ENCODE measurements around the gene CAPZB.

The CAPZB gene

DNA sequence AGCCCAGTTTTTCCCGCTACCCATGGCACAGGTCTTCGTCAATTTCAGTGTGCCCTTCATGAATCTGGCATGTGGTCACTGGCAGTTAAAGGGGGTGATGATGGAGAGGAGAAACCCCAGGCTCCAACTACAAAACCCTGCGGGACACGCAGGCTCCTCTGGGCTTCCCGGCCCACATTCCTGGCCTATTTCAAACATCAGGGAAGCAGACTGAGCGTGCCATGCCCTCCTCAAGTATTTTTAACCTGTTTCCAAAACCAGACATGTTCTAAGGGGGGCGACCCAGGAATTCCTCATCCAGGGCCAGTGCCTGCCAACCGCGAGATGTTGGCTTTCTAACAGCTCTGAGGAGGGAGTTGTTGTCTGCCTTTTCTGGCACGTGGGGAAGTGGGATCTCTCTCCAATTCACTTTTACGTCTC is 85.1 kb downstream of the CAPZB start:
- H3K36me3 ChIP-seq (ENCODE audit: control insufficient read depth, insufficient read depth, low read length), result no peaks in the 10 kb centered on the region
- no peak overlapping the region for H3K27ac ChIP-seq (ENCODE audit: insufficient read depth, low read depth, low read length, poor library complexity, severe bottlenecking)
- 86 to 95% methylated on average over 11 of the region's 11 CpGs for WGBS, 2 experiments
- H3K9me3 ChIP-seq (ENCODE audit: control insufficient read depth, low read length), result no peaks in the 10 kb centered on the region
- no peaks in the 10 kb centered on the region for H3K27me3 ChIP-seq (ENCODE audit: control insufficient read depth, insufficient read depth, low read length, poor library complexity, severe bottlenecking)
- no peak overlapping the region for H3K4me3 ChIP-seq (ENCODE audit: insufficient read depth, low read depth, low read length)
- H3K4me1 ChIP-seq (ENCODE audit: control insufficient read depth, insufficient read depth, low read length), result peaks cover 60% of the 10 kb centered on the region

DNA sequence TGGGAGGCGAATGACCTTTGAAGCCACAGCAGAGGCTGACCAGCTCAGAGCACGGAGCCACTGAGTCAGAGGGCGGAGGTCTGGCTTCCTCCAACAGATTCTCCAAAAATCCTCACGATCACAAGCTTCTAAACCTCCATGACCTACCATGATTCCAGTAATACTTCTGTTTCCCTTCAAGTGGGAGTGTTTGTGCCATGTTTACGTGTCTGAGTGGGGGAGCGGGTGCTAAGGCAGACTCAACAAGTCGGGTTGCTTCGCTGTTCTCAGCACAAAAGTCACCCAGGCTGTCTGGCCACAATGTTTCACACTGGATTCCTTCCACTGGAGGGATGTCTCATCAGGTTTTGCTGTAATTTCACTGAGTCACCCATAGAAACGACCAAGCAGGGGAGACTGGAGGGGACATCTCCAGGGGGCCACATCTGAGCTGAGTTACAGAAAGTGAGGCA is 87.0 kb downstream of the CAPZB start:
- Histone ChIP-seq H3K27ac (ENCODE audit: insufficient read depth, low read depth, low read length, poor library complexity, severe bottlenecking) (no peak overlapping the region), H3K27me3 (ENCODE audit: control insufficient read depth, insufficient read depth, low read length, poor library complexity, severe bottlenecking) (no peaks in the 10 kb centered on the region), H3K4me1 (ENCODE audit: control insufficient read depth, insufficient read depth, low read length) (peaks cover 50% of the 10 kb centered on the region), H3K36me3 (ENCODE audit: control insufficient read depth, insufficient read depth, low read length) (no peaks in the 10 kb centered on the region), H3K9me3 (ENCODE audit: control insufficient read depth, low read length) (no peaks in the 10 kb centered on the region), H3K4me3 (ENCODE audit: insufficient read depth, low read depth, low read length) (no peak overlapping the region)
- WGBS, 2 experiments, result 89 to 93% methylated on average over 9 of the region's 9 CpGs

DNA sequence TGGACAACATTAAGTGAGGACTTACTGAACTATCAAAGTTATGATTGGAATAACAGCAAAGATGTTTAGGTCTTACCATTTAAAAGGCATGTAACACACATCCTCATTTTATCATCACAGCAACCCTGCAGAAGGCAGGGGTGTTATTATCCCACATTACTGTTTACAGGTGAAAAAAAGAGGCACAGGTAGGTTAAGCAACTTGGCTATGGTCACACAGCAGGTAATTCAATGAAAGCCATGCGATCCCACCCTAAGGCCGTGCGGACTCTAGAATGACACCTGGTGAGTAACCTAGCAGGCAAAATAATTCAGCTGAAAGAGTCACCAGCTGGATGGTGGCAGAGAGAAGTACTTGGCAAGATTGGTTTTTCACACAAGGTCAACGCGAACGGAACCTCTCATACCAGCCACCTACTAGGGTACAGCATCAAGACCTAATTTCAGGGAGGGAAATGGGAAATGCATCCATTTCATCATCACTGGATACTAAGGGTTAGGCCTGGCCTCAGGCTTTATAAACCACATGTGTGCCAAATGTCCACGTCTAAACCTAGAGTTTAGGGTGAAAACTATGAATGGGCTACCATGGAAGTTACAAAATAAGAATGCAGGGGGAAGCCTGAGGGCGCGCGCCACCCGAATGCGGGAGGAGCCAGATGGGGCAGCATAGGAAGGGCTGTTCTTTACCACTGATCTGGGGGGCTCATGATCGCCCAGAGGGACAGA is 88.0 kb downstream of the CAPZB start:
- Histone ChIP-seq H3K27me3 (ENCODE audit: control insufficient read depth, insufficient read depth, low read length, poor library complexity, severe bottlenecking) (no peaks in the 10 kb centered on the region), H3K4me3 (ENCODE audit: insufficient read depth, low read depth, low read length) (no peak overlapping the region), H3K27ac (ENCODE audit: insufficient read depth, low read depth, low read length, poor library complexity, severe bottlenecking) (no peak overlapping the region), H3K4me1 (ENCODE audit: control insufficient read depth, insufficient read depth, low read length) (peaks cover 45% of the 10 kb centered on the region), H3K9me3 (ENCODE audit: control insufficient read depth, low read length) (no peaks in the 10 kb centered on the region), H3K36me3 (ENCODE audit: control insufficient read depth, insufficient read depth, low read length) (no peaks in the 10 kb centered on the region)
- 92 to 93% methylated on average over 13 of the region's 13 CpGs for WGBS, 2 experiments

DNA sequence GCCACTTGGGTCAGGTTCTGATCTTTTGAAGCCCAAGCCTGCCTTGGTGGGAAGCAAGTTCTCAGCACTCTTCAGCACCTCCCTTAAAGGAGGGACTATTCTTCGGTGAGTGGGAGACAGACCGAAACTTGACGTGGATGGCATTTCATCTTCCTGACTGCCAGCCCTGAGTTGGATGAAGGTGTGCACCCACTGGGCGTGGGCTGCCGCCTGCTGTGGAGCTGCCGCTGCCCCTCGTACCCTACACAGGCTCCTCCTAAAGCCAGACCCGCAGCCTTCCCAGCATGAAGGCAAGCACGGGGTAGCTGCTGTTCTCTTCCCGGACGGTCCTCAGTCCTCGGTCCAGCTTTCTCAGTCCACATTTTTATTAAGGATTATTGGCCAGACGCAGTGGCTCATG is 89.1 kb downstream of the CAPZB start:
- 89% methylated on average over 13 of the region's 13 CpGs for WGBS, 2 experiments
- H3K4me3 ChIP-seq (ENCODE audit: insufficient read depth, low read depth, low read length), result no peak overlapping the region
- no peak overlapping the region for H3K27ac ChIP-seq (ENCODE audit: insufficient read depth, low read depth, low read length, poor library complexity, severe bottlenecking)

DNA sequence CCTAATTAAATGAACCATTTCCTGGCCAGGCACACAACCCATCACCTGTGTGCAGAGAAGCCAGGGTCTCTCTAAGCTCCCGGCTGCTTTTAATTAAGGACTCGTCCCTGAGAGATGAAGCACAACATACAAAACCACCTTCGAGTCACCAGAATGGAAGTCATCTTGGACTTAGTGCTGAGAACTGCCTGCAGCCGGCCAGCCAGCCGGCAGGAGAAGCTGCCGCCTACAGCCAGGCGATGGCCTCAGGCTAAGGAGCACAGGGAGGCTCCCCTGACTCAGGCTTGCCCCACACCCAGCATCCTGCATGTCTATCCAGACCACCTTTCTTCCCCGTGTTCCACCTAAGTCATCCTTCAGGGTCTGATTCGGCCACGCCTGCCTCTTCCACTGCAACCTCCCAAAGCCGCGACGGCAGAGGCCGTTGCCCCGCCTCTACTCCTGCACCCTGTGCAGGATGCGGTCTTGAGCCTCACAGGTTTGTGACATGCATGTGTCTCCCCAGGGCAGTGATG is 89.6 kb downstream of the CAPZB start:
- no peaks in the 10 kb centered on the region for H3K9me3 ChIP-seq (ENCODE audit: control insufficient read depth, low read length)
- H3K36me3 ChIP-seq (ENCODE audit: control insufficient read depth, insufficient read depth, low read length), result no peaks in the 10 kb centered on the region
- H3K27me3 ChIP-seq (ENCODE audit: control insufficient read depth, insufficient read depth, low read length, poor library complexity, severe bottlenecking), result no peaks in the 10 kb centered on the region
- H3K27ac ChIP-seq (ENCODE audit: insufficient read depth, low read depth, low read length, poor library complexity, severe bottlenecking), result no peak overlapping the region
- peaks cover 30% of the 10 kb centered on the region for H3K4me1 ChIP-seq (ENCODE audit: control insufficient read depth, insufficient read depth, low read length)
- WGBS, 2 experiments, result 87 to 89% methylated on average over 16 of the region's 16 CpGs
- no peak overlapping the region for H3K4me3 ChIP-seq (ENCODE audit: insufficient read depth, low read depth, low read length)

More for the DNA sequence above, 89.1 kb downstream of the CAPZB start:
- Histone ChIP-seq H3K9me3 (ENCODE audit: control insufficient read depth, low read length) (no peaks in the 10 kb centered on the region), H3K4me1 (ENCODE audit: control insufficient read depth, insufficient read depth, low read length) (peaks cover 34% of the 10 kb centered on the region), H3K36me3 (ENCODE audit: control insufficient read depth, insufficient read depth, low read length) (no peaks in the 10 kb centered on the region), H3K27me3 (ENCODE audit: control insufficient read depth, insufficient read depth, low read length, poor library complexity, severe bottlenecking) (no peaks in the 10 kb centered on the region)

DNA sequence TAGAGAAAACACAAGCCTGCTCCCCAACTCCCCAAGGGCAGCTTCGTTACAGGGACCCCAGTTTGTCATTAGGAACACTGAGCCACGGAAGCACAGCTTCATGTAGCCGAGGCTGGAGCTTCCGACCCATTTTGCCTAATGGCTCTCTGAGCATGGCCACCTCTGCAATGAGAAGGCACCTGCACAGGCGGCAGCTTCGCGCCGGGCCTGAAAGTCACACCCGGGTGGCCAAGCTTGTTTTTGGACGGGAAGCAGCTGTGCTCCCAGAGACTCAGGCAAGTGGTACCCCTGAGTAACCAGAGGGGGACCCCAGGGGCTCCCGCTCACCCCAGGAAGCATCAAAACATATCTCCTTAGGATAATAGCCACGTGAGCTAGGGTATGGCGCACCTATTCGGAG is 92.3 kb downstream of the CAPZB start:
- 91% methylated on average over 14 of the region's 14 CpGs for WGBS, 2 experiments
- Histone ChIP-seq H3K4me3 (ENCODE audit: insufficient read depth, low read depth, low read length) (no peak overlapping the region), H3K27ac (ENCODE audit: insufficient read depth, low read depth, low read length, poor library complexity, severe bottlenecking) (no peak overlapping the region), H3K9me3 (ENCODE audit: control insufficient read depth, low read length) (no peaks in the 10 kb centered on the region), H3K36me3 (ENCODE audit: control insufficient read depth, insufficient read depth, low read length) (no peaks in the 10 kb centered on the region), H3K27me3 (ENCODE audit: control insufficient read depth, insufficient read depth, low read length, poor library complexity, severe bottlenecking) (no peaks in the 10 kb centered on the region), H3K4me1 (ENCODE audit: control insufficient read depth, insufficient read depth, low read length) (peaks cover 21% of the 10 kb centered on the region)

DNA sequence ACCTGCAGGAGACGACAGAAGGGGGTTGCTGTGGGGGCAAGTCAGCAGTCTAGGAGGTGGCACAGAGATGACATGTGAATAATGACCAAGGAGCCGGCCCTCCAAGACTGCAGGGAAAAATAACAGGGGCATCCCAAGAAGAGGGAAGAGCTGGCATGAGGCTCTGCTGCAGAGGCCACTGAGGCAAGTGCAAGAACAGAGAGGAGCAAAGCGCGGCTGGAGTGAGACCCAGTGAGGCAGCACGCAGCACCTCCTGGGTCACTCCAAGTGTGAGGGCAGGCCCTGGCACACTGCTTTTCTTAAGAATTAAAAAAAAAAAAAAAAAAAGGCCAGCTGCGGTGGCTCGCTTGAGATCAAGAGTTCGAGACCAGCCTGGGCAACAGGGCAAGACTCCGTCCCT is 93.1 kb downstream of the CAPZB start:
- no peak overlapping the region for H3K27ac ChIP-seq (ENCODE audit: insufficient read depth, low read depth, low read length, poor library complexity, severe bottlenecking)
- H3K9me3 ChIP-seq (ENCODE audit: control insufficient read depth, low read length), result no peaks in the 10 kb centered on the region
- no peak overlapping the region for H3K4me3 ChIP-seq (ENCODE audit: insufficient read depth, low read depth, low read length)
- peaks cover 21% of the 10 kb centered on the region for H3K4me1 ChIP-seq (ENCODE audit: control insufficient read depth, insufficient read depth, low read length)
- no peaks in the 10 kb centered on the region for H3K36me3 ChIP-seq (ENCODE audit: control insufficient read depth, insufficient read depth, low read length)
- no peaks in the 10 kb centered on the region for H3K27me3 ChIP-seq (ENCODE audit: control insufficient read depth, insufficient read depth, low read length, poor library complexity, severe bottlenecking)
- 95 to 97% methylated on average over 6 to 9 of the region's 9 CpGs for WGBS, 2 experiments

DNA sequence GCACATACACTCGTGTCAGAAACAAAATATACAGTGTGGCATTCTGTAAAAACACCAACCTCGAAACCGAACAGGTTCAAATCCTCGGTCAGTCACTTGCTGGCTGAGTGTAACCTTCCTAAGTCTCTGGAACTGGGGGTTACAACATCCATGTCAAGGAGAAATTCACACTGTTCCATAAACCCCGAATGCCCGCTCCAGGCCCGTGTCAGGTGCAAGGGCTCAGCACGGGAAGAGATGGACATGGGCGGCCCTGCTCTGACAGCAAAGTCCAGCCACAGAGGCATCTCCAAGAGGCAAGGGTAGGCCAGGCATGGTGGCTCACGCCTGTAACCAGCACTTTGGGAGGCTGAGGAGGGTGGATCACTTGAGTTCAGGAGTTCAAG is 93.8 kb downstream of the CAPZB start:
- H3K9me3 ChIP-seq (ENCODE audit: control insufficient read depth, low read length), result no peaks in the 10 kb centered on the region
- no peaks in the 10 kb centered on the region for H3K27me3 ChIP-seq (ENCODE audit: control insufficient read depth, insufficient read depth, low read length, poor library complexity, severe bottlenecking)
- H3K4me1 ChIP-seq (ENCODE audit: control insufficient read depth, insufficient read depth, low read length), result peaks cover 21% of the 10 kb centered on the region
- no peak overlapping the region for H3K27ac ChIP-seq (ENCODE audit: insufficient read depth, low read depth, low read length, poor library complexity, severe bottlenecking)
- H3K36me3 ChIP-seq (ENCODE audit: control insufficient read depth, insufficient read depth, low read length), result no peaks in the 10 kb centered on the region
- 84 to 88% methylated on average over 10 of the region's 10 CpGs for WGBS, 2 experiments
- no peak overlapping the region for H3K4me3 ChIP-seq (ENCODE audit: insufficient read depth, low read depth, low read length)

DNA sequence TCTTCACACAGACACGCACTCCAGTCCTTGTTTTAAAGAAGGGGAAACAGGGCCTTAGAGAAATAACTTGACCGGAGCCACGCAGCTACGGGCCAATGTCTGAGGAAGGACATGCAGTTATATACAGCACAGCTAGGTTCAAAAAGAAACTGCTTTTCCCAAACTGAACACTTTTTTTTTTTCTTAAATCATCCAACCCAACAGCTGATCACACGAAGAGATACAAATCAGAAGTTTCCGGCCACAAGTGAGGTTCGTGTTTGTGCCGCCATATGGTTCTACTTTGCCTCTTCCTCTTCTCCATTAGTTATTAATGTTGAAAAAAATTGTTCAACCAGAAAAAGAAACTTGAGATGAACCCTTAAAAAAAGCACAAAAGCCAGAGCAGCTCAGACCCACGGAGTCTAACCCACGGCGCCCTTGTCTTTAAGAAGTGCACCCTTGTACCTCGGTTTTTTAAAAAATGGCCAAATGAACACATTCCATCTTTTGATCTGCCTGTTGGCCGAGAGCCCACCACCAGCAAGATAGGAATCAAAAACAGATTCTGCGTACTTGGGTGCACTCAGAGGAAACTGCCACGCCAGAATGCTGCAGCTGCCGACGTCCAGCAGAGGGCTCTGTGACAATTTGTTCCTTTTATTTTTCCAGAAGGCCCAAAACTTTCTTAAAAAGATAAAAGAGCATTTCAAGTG is 94.3 kb downstream of the CAPZB start:
- no peaks in the 10 kb centered on the region for H3K27me3 ChIP-seq (ENCODE audit: control insufficient read depth, insufficient read depth, low read length, poor library complexity, severe bottlenecking)
- no peak overlapping the region for H3K27ac ChIP-seq (ENCODE audit: insufficient read depth, low read depth, low read length, poor library complexity, severe bottlenecking)
- WGBS, 2 experiments, result 77 to 79% methylated on average over 17 of the region's 17 CpGs
- H3K4me3 ChIP-seq (ENCODE audit: insufficient read depth, low read depth, low read length), result no peak overlapping the region
- peaks cover 18% of the 10 kb centered on the region for H3K4me1 ChIP-seq (ENCODE audit: control insufficient read depth, insufficient read depth, low read length)
- H3K36me3 ChIP-seq (ENCODE audit: control insufficient read depth, insufficient read depth, low read length), result no peaks in the 10 kb centered on the region
- no peaks in the 10 kb centered on the region for H3K9me3 ChIP-seq (ENCODE audit: control insufficient read depth, low read length)

DNA sequence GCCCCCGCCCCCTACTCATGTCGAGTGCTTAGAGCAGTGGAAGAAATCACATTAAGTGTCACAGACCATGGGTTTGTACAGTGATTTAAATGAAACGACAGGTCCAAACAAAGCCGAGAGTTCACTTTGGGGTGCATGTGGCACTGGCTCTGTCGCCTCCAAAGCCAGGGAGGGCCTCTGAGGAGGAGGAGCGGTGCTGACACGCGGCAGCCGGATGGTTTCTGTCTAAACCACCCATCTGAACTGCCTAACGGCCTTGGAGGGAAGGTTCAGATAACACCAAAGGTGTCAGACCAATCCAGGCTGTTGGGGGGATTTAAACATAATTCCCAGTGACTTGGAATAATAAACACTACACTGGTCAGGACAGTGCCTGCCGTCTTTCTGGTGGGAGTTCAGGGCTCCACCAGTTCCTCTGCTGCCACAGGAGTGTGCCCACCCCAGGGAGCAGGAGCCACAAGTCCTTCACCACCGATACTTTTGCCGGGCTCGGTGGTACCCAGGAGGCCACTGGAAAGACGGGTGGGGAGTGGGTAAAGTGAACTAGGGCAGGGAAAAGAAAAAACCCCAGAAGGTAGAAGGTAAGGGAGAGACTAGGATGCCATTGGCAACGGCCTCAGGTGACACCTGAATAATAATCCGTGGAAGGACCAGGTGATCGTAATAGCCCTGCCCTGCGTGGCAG is 95.0 kb downstream of the CAPZB start:
- H3K4me1 ChIP-seq (ENCODE audit: control insufficient read depth, insufficient read depth, low read length), result peaks cover 10% of the 10 kb centered on the region
- no peak overlapping the region for H3K27ac ChIP-seq (ENCODE audit: insufficient read depth, low read depth, low read length, poor library complexity, severe bottlenecking)
- no peaks in the 10 kb centered on the region for H3K27me3 ChIP-seq (ENCODE audit: control insufficient read depth, insufficient read depth, low read length, poor library complexity, severe bottlenecking)
- H3K36me3 ChIP-seq (ENCODE audit: control insufficient read depth, insufficient read depth, low read length), result no peaks in the 10 kb centered on the region
- no peaks in the 10 kb centered on the region for H3K9me3 ChIP-seq (ENCODE audit: control insufficient read depth, low read length)
- no peak overlapping the region for H3K4me3 ChIP-seq (ENCODE audit: insufficient read depth, low read depth, low read length)
- 96% methylated on average over 19 of the region's 19 CpGs for WGBS, 2 experiments

All from ectodermal cell (in vitro differentiated cells).